Activated CD4-positive, CD25-positive, alpha-beta regulatory T cell (primary cell): ENCODE data around the gene DPP4.
"Not testable (repeated sequence)": the region's sequence is repeated elsewhere in the genome, so short reads cannot be mapped to it uniquely, and the experiment has no call there.

Experiments used
- DNase-seq, 4 experiments: peaks; one replicate each; lab custom pipeline; 2025; lab: John Stamatoyannopoulos, UW

The DPP4 gene

DNA sequence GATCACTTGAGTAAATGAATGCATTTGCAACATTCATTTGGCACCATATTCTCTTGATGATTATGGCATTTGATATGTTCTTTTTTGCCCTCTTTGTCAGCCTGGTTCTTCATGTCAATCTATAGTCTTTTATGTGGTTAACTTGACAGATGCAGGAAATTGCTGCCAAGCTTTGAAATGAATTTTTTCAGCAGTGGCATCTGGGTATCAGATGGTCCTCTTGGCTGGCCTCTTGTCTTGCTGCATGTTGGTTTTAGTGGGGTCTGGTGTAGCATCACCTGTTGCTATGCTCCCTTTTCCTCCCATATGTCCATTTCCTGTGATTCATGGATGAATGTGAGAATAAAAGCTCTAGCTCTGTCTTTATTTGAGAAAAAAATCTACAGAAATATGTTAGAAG, 119.9 kb downstream of the DPP4 start:
- DNase-seq, result no peak

DNA sequence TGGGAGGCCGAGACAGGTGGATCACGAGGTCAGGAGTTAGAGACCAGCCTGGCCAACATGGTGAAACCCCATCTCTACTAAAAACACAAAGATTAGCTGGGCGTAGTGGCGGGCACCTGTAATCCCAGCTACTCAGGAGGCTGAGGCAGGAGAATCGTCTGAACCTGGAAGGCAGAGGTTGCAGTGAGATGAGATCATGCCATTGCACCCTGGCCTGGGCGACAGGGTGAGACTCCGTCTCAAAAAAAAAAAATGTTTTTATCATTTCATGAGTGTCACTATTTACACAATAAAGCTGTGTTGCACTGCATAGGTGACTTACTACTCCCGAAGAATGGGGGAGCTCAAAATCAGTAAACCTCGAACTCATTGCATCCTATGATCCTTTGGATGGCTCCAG, 120.6 kb downstream of the DPP4 start:
- DNase-seq, result not testable (repeated sequence)

DNA sequence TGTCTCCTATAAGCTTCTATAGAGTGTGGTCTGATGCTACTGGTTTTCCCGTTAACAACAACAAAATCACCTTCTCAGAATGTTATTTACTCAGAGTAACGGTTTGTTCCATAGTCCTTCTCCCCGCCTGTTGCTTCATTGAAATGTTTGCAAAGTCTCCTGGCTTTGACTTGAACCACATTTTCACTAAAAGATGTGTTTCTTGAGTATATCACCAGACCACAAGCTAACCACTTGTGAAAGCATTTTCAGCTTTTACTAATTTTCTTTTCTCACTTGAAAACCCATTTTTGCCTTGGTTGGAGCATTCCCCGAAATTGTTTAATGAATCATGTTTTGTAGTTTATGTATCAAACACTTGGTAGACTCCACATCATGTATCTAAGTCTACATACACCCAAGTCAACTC, 121.2 kb downstream of the DPP4 start:
- no peak for DNase-seq

GRCh38 chr2:161947836-161948235, 126.2 kb downstream of the DPP4 start:
- DNase-seq, result no peak

- DNase-seq, result no peak
These were observed 126.6 kb downstream of the DPP4 start for GRCh38 chr2:161947406-161947805.

- no peak for DNase-seq
These were observed 127.4 kb downstream of the DPP4 start for GRCh38 chr2:161946489-161947107.

- no peak for DNase-seq
These were observed 131.0 kb downstream of the DPP4 start for GRCh38 chr2:161943011-161943410.
